Measurements from ENCODE around the gene UBXN7. TPM values are rescaled to one million over a fixed set of nuclear protein-coding genes. Genes with fewer than 3 reads are reported as not detected.

Gene UBXN7
- total and polyA plus RNA-seq, 2 of the 8 experiments (the other 6 are each of a cell fraction or from before 2014, with no cell fraction given), result 18.5 to 109 TPM

DNA sequence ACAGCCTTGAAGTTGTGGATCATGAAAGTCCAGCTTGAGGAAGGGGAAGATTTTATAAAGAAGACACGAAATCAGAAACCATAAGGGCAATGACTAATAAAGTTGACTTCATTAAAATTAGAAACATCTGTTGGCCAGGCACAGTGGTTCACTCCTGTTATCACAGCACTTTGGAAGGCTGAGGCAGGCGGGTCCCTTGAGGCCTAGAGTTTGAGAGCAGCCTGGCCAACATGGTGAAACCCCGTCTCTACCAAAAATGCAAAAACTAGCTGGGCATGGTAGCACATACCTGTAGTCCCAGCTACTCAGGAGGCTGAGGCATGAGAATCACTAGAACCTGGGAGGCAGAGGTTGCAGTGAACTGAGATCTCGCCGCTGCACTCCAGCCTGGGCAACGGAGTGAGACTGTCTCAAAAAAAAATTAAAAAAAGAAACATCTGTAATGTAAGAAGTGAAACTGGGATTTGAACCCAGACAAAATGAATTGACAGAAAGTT, 7.9 kb upstream of the UBXN7 start:
- H3K9me3 ChIP-seq (ENCODE audit: insufficient read depth in 2 of 2, low read depth in 1 of 2, low read length in 1 of 2), result no peaks in the 10 kb centered on the region
- no peak overlapping the region for H2BK120ac ChIP-seq (replicated peaks; ENCODE audit: low read depth, low read length)
- no peaks in the 10 kb centered on the region for H3K27me3 ChIP-seq (replicated peaks in 1 of 4; ENCODE audit: control insufficient read depth in 3 of 4, extremely low read depth in 1 of 4, insufficient read depth in 3 of 4, low read length in 3 of 4)
- 0 out of 2 replicates have a peak, but pooled peaks cover 2% of the 10 kb centered on the region for H3K23me2 ChIP-seq (ENCODE audit: low read depth, low read length)
- H3K79me2 ChIP-seq (ENCODE audit: control insufficient read depth in 1 of 2, insufficient read depth in 2 of 2, low read length in 2 of 2), result no peaks in the 10 kb centered on the region
- WGBS, 2 experiments (ENCODE audit: extremely low coverage in 1 of 2, insufficient coverage in 1 of 2, insufficient read length in 1 of 2, insufficient replicate concordance in 2 of 2, low coverage in 1 of 2, low lambda C conversion rate in 2 of 2, missing lambda C conversion rate in 1 of 2), result 93% methylated on average over 6 of the region's 6 CpGs; no CpG with 5 or more reads in 1 of the 2 experiments
- no peak overlapping the region for H3K4me2 ChIP-seq (ENCODE audit: insufficient read depth in 1 of 2, low read depth in 2 of 2, low read length in 2 of 2)
- no peak overlapping the region for H4K91ac ChIP-seq (replicated peaks; ENCODE audit: insufficient read length, low read length)
- H3K18ac ChIP-seq (ENCODE audit: extremely low read depth, low read length), result no peak overlapping the region
- H3K4ac ChIP-seq (replicated peaks; ENCODE audit: insufficient read length, low read depth, low read length), result no peak overlapping the region
- ChIA-PET CTCF (ENCODE audit: partially characterized antibody) (interaction anchor here (1.1 to 1.3 kb wide), 2 partner anchors 89 to 186 kb away, joined by 3 read pairs; no protein-coding TSS in a partner anchor), POLR2A (ENCODE audit: partially characterized antibody) (interaction anchor here (1.3 kb wide), 1 partner anchor 8 kb away, joined by 4 read pairs; the partner anchor contains the start of gene UBXN7)
- no peaks in the 10 kb centered on the region for H3K79me1 ChIP-seq (ENCODE audit: low read depth, low read length)
- no peak overlapping the region for H3K23ac ChIP-seq (ENCODE audit: insufficient read length)
- H4K5ac ChIP-seq (ENCODE audit: insufficient read length, low read depth, low read length), result no peak overlapping the region
- no peaks in the 10 kb centered on the region for H3K36me3 ChIP-seq (ENCODE audit: control insufficient read depth in 2 of 4, insufficient read depth in 4 of 4, low read length in 3 of 4)
- H2BK5ac ChIP-seq (ENCODE audit: low read depth, low read length), result no peak overlapping the region
- H2AK5ac ChIP-seq (ENCODE audit: low read depth, low read length), result no peak overlapping the region
- H3K4me3 ChIP-seq (ENCODE audit: extremely low read depth in 1 of 4, insufficient read depth in 2 of 4, low read depth in 3 of 4, low read length in 4 of 4), result no peak overlapping the region
- H3K9ac ChIP-seq (replicated peaks in 1 of 4; ENCODE audit: extremely low read depth in 1 of 4, low read depth in 3 of 4, low read length in 3 of 4), result no peak overlapping the region
- no peak overlapping the region for H2BK12ac ChIP-seq (ENCODE audit: low read depth, low read length)
- no peak overlapping the region for H3K56ac ChIP-seq (replicated peaks; ENCODE audit: insufficient read length, low read depth, low read length)
- H2AFZ ChIP-seq (ENCODE audit: low read length), result no peak overlapping the region
- H4K20me1 ChIP-seq (replicated peaks in 1 of 2; ENCODE audit: control insufficient read depth in 1 of 2, insufficient read depth in 2 of 2, low read length in 2 of 2), result no peaks in the 10 kb centered on the region
- H2BK20ac ChIP-seq (ENCODE audit: low read length), result no peak overlapping the region
- H3K27ac ChIP-seq (ENCODE audit: low read depth, low read length), result no peak overlapping the region
- FAIRE-seq, result no peak
- no peak for DNase-seq (ENCODE audit: low read depth in 1 of 2, low spot score in 2 of 2)
- H4K8ac ChIP-seq (ENCODE audit: extremely low read depth, insufficient read depth, low read length), result no peak overlapping the region
- no peaks in the 10 kb centered on the region for H3K4me1 ChIP-seq (replicated peaks in 1 of 4; ENCODE audit: control insufficient read depth in 3 of 4, insufficient read depth in 4 of 4, low read length in 3 of 4)
- no peak overlapping the region for H3K14ac ChIP-seq (ENCODE audit: insufficient read length)
- no peak overlapping the region for H2BK15ac ChIP-seq (ENCODE audit: low read length)

Data from H1 (cell line).